ENCODE results near the gene NT5C3A. TPM values are rescaled to one million over a fixed set of nuclear protein-coding genes. Genes with fewer than 3 reads are reported as not detected.
A peak's percentile ranks its signal among the peaks of the same experiment; 100 is the strongest.

The NT5C3A gene
- total and polyA plus RNA-seq, 2 of the 13 experiments (the other 11 are each of a cell fraction or from before 2014, with no cell fraction given), result 16.9 to 34.0 TPM

DNA sequence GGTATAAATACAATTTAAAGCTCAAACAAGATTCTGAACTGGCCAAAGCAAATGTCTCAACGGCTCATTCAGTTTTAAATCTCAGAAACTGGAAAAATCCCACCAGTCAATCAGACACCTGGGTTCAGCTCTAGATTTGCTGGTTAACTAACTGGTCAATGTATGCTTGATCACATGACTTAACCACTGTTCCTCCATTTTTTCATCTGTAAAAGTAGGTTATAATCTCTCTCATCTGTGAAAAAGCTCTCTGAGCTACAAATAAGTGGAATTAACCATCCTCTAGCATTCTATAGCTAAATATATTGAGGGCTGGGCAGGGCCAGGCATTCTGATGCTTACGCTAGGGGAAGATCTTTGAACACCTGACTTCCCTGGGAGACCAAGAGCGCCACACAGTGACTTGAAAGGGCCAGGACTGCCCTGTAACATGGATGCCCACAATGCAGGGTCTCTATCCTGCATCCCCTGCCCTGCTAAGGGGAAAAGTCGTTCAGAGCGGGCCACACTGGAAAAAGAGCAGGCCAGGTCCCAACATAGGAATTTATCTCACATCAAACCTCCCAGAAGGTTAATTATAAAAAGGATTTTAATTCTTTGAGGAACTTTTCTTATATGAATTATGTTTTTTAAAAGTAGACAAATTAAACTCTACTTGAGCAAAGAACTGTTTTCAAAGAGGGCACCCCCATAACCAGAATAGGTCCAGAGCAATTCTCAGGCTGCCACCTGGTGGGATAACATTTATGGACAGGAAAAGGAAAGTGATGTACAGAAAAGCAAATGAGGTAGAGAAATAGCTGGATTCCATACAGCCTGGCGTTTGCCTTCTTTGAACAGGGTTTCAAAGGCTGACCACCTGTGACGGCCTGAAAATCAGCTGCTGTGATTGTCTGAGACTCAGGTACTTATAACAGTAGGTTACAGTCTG is 44.8 kb upstream of the NT5C3A start (continued):
- TF ChIP-seq, protein P1, sequence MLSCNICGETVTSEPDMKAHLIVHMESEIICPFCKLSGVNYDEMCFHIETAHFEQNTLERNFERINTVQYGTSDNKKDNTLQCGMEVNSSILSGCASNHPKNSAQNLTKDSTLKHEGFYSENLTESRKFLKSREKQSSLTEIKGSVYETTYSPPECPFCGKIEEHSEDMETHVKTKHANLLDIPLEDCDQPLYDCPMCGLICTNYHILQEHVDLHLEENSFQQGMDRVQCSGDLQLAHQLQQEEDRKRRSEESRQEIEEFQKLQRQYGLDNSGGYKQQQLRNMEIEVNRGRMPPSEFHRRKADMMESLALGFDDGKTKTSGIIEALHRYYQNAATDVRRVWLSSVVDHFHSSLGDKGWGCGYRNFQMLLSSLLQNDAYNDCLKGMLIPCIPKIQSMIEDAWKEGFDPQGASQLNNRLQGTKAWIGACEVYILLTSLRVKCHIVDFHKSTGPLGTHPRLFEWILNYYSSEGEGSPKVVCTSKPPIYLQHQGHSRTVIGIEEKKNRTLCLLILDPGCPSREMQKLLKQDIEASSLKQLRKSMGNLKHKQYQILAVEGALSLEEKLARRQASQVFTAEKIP (CRISPR knock-in tag; IDR thresholded peaks at IDR 0.05; ENCODE audit: borderline replicate concordance), result no peak
- TF ChIP-seq, protein P2, sequence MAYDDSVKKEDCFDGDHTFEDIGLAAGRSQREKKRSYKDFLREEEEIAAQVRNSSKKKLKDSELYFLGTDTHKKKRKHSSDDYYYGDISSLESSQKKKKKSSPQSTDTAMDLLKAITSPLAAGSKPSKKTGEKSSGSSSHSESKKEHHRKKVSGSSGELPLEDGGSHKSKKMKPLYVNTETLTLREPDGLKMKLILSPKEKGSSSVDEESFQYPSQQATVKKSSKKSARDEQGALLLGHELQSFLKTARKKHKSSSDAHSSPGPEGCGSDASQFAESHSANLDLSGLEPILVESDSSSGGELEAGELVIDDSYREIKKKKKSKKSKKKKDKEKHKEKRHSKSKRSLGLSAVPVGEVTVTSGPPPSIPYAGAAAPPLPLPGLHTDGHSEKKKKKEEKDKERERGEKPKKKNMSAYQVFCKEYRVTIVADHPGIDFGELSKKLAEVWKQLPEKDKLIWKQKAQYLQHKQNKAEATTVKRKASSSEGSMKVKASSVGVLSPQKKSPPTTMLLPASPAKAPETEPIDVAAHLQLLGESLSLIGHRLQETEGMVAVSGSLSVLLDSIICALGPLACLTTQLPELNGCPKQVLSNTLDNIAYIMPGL (CRISPR knock-in tag; IDR thresholded peaks at IDR 0.05; ENCODE audit: borderline replicate concordance in 1 of 2, low read depth in 1 of 2), result peak in 1 of 2 experiments; percentile 54; a peak in 1 of 4 replicates
- TF ChIP-seq ZFP62 (CRISPR knock-in tag; IDR thresholded peaks at IDR 0.05) (no peak), ZKSCAN8 (CRISPR knock-in tag; IDR thresholded peaks at IDR 0.05; ENCODE audit: borderline replicate concordance) (no peak), HNF4G (IDR thresholded peaks at IDR 0.05; ENCODE audit: borderline replicate concordance, low read depth, low read length) (no peak), HNF4G (CRISPR knock-in tag; IDR thresholded peaks at IDR 0.05; ENCODE audit: borderline replicate concordance, low read depth) (no peak), ZSCAN21 (CRISPR knock-in tag; IDR thresholded peaks at IDR 0.05; ENCODE audit: borderline replicate concordance) (no peak), RAD21 (CRISPR knock-in tag; IDR thresholded peaks at IDR 0.05) (peak; percentile 8; the same call in 1 of the 2 replicates), LCORL (IDR thresholded peaks at IDR 0.05) (no peak), LCORL (CRISPR knock-in tag; IDR thresholded peaks at IDR 0.05) (no peak), NFKBIZ (CRISPR knock-in tag; IDR thresholded peaks at IDR 0.05) (no peak), FOSL1 (CRISPR knock-in tag; IDR thresholded peaks at IDR 0.05; ENCODE audit: borderline replicate concordance) (no peak), ZNF558 (CRISPR knock-in tag; IDR thresholded peaks at IDR 0.05; ENCODE audit: borderline replicate concordance) (no peak), ATRX (CRISPR knock-in tag; IDR thresholded peaks at IDR 0.05; ENCODE audit: borderline replicate concordance) (no peak), U2AF2 (IDR thresholded peaks at IDR 0.05; ENCODE audit: low read depth, low read length) (no peak), ATF7-NPFF (CRISPR knock-in tag; IDR thresholded peaks at IDR 0.05; ENCODE audit: low read depth) (no peak), PITX1 (CRISPR knock-in tag; IDR thresholded peaks at IDR 0.05) (no peak), ZNF746 (CRISPR knock-in tag; IDR thresholded peaks at IDR 0.05) (no peak)
- TF ChIP-seq, protein P3, sequence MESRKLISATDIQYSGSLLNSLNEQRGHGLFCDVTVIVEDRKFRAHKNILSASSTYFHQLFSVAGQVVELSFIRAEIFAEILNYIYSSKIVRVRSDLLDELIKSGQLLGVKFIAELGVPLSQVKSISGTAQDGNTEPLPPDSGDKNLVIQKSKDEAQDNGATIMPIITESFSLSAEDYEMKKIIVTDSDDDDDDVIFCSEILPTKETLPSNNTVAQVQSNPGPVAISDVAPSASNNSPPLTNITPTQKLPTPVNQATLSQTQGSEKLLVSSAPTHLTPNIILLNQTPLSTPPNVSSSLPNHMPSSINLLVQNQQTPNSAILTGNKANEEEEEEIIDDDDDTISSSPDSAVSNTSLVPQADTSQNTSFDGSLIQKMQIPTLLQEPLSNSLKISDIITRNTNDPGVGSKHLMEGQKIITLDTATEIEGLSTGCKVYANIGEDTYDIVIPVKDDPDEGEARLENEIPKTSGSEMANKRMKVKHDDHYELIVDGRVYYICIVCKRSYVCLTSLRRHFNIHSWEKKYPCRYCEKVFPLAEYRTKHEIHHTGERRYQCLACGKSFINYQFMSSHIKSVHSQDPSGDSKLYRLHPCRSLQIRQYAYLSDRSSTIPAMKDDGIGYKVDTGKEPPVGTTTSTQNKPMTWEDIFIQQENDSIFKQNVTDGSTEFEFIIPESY (CRISPR knock-in tag; IDR thresholded peaks at IDR 0.05), result 0 out of 2 replicates have a peak, but pooled peaks have one; percentile 47
- TF ChIP-seq, protein P4, sequence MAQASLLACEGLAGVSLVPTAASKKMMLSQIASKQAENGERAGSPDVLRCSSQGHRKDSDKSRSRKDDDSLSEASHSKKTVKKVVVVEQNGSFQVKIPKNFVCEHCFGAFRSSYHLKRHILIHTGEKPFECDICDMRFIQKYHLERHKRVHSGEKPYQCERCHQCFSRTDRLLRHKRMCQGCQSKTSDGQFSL (CRISPR knock-in tag; IDR thresholded peaks at IDR 0.05), result no peak
- TF ChIP-seq, protein P5, sequence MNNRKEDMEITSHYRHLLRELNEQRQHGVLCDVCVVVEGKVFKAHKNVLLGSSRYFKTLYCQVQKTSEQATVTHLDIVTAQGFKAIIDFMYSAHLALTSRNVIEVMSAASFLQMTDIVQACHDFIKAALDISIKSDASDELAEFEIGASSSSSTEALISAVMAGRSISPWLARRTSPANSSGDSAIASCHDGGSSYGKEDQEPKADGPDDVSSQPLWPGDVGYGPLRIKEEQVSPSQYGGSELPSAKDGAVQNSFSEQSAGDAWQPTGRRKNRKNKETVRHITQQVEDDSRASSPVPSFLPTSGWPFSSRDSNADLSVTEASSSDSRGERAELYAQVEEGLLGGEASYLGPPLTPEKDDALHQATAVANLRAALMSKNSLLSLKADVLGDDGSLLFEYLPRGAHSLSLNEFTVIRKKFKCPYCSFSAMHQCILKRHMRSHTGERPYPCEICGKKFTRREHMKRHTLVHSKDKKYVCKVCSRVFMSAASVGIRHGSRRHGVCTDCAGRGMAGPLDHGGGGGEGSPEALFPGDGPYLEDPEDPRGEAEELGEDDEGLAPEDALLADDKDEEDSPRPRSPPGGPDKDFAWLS (CRISPR knock-in tag; IDR thresholded peaks at IDR 0.05; ENCODE audit: borderline replicate concordance), result no peak

Measured in HepG2 (cell line).